ENCODE results near the gene ANXA6.
A peak's percentile ranks its signal among the peaks of the same experiment; 100 is the strongest.

DNA sequence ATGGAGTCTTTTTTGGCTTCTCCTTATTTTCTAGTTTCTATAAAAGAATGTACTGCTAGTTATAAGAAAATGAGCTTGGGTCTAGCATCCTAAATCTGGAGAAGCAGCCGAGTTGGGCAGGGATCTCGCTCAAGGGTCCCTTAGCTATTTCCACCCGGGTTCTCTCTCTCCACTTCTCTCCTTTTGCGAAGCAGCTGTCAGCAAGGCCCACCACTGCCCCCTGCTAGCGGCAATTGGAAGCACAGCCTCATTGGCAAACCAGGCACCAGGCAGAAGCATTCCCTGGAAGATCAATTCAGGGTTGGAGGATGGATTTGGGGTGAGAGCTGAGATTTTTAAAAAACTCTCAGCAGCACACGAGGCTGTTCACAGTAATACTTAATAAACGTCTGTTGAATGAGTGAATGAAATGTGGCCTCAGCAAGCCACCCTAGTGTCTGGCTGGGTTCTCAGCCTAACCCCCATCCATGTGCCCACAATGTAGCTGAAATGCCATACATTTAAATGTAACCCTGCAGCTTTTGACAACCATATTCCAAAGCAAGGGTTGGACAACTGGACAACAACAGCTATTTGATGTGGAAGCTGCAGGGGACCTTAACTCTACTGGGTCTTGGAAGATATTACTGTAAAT is 42.2 kb downstream of the ANXA6 start:
- peak; percentile 33; the same call in 1 of the 2 replicates for TF ChIP-seq SPI1 (IDR thresholded peaks at IDR 0.05; ENCODE audit: borderline replicate concordance, low read depth)
- TF ChIP-seq, protein P1, sequence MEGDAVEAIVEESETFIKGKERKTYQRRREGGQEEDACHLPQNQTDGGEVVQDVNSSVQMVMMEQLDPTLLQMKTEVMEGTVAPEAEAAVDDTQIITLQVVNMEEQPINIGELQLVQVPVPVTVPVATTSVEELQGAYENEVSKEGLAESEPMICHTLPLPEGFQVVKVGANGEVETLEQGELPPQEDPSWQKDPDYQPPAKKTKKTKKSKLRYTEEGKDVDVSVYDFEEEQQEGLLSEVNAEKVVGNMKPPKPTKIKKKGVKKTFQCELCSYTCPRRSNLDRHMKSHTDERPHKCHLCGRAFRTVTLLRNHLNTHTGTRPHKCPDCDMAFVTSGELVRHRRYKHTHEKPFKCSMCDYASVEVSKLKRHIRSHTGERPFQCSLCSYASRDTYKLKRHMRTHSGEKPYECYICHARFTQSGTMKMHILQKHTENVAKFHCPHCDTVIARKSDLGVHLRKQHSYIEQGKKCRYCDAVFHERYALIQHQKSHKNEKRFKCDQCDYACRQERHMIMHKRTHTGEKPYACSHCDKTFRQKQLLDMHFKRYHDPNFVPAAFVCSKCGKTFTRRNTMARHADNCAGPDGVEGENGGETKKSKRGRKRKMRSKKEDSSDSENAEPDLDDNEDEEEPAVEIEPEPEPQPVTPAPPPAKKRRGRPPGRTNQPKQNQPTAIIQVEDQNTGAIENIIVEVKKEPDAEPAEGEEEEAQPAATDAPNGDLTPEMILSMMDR (IDR thresholded peaks at IDR 0.05; ENCODE audit: insufficient read depth, low read length) = peak; percentile 90
- no peak for TF ChIP-seq POLR2AphosphoS5 (IDR thresholded peaks at IDR 0.05; ENCODE audit: low read depth)
